Left ventricle myocardium inferior (tissue), 1 donor: ENCODE measurements around the gene COPS2. TPM values are rescaled to one million over a fixed set of nuclear protein-coding genes. Genes with fewer than 3 reads are reported as not detected.
A peak's percentile ranks its signal among the peaks of the same experiment; 100 is the strongest.

Experiments used
- DNase-seq: peaks from one replicate; pipeline ENCODE4 v3.0.0-alpha.2; 2020
- H3K27ac ChIP-seq: fragments of 200-600 bp; replicated peaks from 2 replicates; pipeline ENCODE4 v1.8.0; 2021
- H3K27me3 ChIP-seq: fragments of 200-600 bp; 2 replicates; pipeline ENCODE4 v1.8.0; 2021; ENCODE audit warnings: low read depth
- H3K36me3 ChIP-seq: fragments of 200-600 bp; 2 replicates; pipeline ENCODE4 v1.8.0; 2021
- H3K4me1 ChIP-seq: fragments of 200-600 bp; 2 replicates; pipeline ENCODE4 v1.8.0; 2021
- H3K4me3 ChIP-seq: fragments of 200-600 bp; 2 replicates; pipeline ENCODE4 v1.8.0; 2021; ENCODE audit warnings: mild to moderate bottlenecking, moderate library complexity
- H3K9me3 ChIP-seq: fragments of 200-600 bp; replicated peaks from 2 replicates; pipeline ENCODE4 v1.8.0; 2021
- intact Hi-C: fragments of 100-400 bp; cut with micrococcal nuclease; formaldehyde crosslinking; loops from one replicate; pipeline ENCODE4 v1.11.0; 2022
- total RNA-seq: library from RNA; stranded (reverse); fragmentation: NEBNext Ultra II Directional; extraction: Animal tissue kit (Norgen Biotek cat#: 25700); gene quantifications from one replicate; pipeline ENCODE4 v1.2.1, GENCODE V29; 2021
- TF ChIP-seq, protein P1 (sequence below): fragments of 200-600 bp; IDR thresholded peaks from 2 replicates; pipeline ENCODE4 v1.8.0; 2021; ENCODE audit warnings: antibody characterized with exemption, mild to moderate bottlenecking, borderline replicate concordance
- donor health status: DM: no; HTN: yes; CAD: no; lungs with severe emphysema.

Gene COPS2
- total RNA-seq, 1 donor from 2014 or later = 79.5 TPM

DNA sequence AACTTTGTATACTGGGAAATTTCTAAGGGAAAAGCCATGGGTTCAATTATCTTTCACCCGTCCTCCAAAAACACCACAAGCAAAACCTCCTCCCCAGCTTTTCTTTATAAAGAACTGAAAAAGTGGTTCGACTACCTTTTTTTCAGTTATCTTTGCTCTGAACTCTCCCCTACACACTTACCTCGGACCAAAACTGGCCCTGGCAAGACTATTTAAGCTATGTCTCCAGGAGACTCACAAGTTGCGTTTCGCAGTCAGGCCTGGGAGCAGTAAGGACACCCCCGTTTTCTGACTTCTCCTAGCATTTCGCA is 645 bp downstream of the COPS2 start:
- Histone ChIP-seq H3K27ac (peak overlapping the region; percentile 88), H3K4me1 (peaks cover 75% of the 10 kb centered on the region), H3K36me3 (no peaks in the 10 kb centered on the region), H3K27me3 (no peaks in the 10 kb centered on the region), H3K9me3 (no peaks in the 10 kb centered on the region), H3K4me3 (peak overlapping the region; percentile 90)
- TF ChIP-seq, protein P1, sequence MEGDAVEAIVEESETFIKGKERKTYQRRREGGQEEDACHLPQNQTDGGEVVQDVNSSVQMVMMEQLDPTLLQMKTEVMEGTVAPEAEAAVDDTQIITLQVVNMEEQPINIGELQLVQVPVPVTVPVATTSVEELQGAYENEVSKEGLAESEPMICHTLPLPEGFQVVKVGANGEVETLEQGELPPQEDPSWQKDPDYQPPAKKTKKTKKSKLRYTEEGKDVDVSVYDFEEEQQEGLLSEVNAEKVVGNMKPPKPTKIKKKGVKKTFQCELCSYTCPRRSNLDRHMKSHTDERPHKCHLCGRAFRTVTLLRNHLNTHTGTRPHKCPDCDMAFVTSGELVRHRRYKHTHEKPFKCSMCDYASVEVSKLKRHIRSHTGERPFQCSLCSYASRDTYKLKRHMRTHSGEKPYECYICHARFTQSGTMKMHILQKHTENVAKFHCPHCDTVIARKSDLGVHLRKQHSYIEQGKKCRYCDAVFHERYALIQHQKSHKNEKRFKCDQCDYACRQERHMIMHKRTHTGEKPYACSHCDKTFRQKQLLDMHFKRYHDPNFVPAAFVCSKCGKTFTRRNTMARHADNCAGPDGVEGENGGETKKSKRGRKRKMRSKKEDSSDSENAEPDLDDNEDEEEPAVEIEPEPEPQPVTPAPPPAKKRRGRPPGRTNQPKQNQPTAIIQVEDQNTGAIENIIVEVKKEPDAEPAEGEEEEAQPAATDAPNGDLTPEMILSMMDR = no peak
- intact Hi-C loops = no loop called here
- no peak for DNase-seq

DNA sequence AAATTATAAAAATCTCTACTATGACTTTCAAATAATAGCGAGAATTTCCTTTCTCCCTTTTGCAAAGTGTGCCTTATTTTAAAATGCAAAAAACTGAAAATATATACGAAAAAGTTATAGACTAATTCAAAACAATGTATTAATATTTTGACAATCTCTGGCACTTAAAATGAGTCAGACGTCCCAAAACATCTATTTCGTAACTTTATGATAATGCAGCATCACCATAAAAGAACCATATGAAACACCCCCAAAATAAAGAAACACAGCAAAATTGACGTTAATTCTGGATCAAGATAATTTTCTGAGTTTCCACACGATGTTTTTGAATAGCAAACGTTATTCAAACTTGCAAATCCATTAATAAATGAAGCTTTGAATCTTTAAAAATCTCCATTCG is 1.0 kb downstream of the COPS2 start:
- peak overlapping the region; percentile 88 for H3K27ac ChIP-seq
- intact Hi-C loops = no loop called here

DNA sequence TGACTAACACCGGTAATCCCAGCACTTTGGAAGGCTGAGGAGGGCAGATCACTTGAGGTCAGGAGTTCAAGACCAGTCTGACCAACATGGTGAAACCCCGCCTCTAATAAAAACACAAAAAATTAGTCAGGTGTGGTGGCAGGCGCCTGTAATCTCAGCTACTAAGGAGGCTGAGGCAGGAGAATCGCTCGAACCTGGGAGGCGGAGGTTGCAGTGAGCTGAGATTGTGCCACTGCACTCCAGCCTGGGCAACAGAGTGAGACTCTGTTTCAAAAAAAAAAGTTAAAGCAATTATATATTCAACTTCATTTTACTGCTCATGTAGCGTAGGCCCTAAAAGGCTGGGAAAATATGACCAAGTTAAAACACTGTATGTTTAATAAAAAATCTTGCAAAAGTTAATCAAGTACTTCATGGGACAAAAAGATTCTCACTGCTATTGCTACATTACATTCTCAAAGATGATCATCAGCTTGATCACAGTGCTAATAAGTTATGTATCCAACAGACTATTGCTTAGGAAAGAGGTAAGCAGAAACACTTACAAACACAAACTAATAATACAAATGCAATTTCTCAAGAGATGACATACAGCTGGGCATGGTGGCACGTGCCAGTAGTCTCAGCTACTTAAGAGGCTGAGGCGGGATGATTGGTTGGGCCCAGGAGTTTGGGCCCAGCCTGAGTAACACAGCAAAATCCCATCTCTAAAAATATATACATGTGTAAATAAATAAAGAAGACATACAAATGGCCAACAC is 2.7 kb downstream of the COPS2 start:
- TF ChIP-seq, protein P1 = no peak
- no peak overlapping the region for H3K27ac ChIP-seq
- H3K4me1 ChIP-seq = peaks cover 90% of the 10 kb centered on the region
- no peak overlapping the region for H3K4me3 ChIP-seq
- DNase-seq = no peak
- H3K36me3 ChIP-seq = no peaks in the 10 kb centered on the region
- intact Hi-C loops = no loop called here
- H3K9me3 ChIP-seq = no peaks in the 10 kb centered on the region
- H3K27me3 ChIP-seq = no peaks in the 10 kb centered on the region

More for the DNA sequence above, 1.0 kb downstream of the COPS2 start:
- no peaks in the 10 kb centered on the region for H3K27me3 ChIP-seq
- DNase-seq = no peak
- H3K36me3 ChIP-seq = no peaks in the 10 kb centered on the region
- H3K4me1 ChIP-seq = peaks cover 79% of the 10 kb centered on the region
- peak overlapping the region; percentile 90 for H3K4me3 ChIP-seq
- no peaks in the 10 kb centered on the region for H3K9me3 ChIP-seq
- TF ChIP-seq, protein P1 = no peak

DNA sequence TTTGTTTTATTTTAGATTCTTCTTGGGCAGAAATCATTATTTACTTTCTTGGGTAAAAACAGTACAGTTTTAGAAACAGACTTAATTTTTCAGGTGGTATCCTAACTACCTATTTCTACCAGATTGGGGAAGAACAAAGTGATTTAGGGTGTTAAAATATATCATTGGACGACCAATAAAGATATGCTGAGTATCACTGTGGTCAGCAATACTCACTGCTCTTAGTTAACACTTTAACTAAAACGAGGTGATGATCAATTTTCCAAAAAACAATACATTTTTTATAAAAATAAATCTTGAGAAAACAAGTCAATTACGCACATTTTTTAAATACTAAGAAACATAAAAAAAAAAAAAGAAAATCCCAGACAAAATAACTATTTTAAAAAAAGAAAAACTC is 3.6 kb downstream of the COPS2 start:
- no peaks in the 10 kb centered on the region for H3K36me3 ChIP-seq
- H3K4me1 ChIP-seq = peaks cover 91% of the 10 kb centered on the region
- intact Hi-C loops = no loop called here
- no peak for DNase-seq
- H3K27me3 ChIP-seq = no peaks in the 10 kb centered on the region
- H3K27ac ChIP-seq = no peak overlapping the region
- TF ChIP-seq, protein P1 = no peak
- no peak overlapping the region for H3K4me3 ChIP-seq
- H3K9me3 ChIP-seq = no peaks in the 10 kb centered on the region

DNA sequence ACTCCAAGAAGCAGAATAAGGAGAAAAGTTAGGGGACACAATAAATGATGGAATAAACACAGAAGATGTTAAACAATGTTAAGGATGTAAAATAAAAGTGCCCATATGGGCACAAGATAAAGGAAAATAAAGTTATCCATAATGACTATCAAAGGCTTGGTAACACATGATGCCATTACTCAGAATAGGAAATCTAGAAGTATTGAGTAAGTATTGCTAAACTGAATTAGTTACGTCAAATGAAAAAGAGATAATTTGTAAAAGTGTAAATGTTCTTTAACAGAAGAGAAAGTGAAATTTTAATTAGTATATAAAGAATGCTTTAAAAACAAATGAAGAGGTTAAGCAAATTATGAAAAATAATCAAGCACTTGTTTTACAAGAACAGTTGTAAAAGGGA is 6.7 kb downstream of the COPS2 start:
- H3K4me1 ChIP-seq = peaks cover 86% of the 10 kb centered on the region
- TF ChIP-seq, protein P1 = no peak
- DNase-seq = no peak
- H3K27me3 ChIP-seq = no peaks in the 10 kb centered on the region
- H3K4me3 ChIP-seq = no peak overlapping the region
- H3K9me3 ChIP-seq = no peaks in the 10 kb centered on the region
- H3K36me3 ChIP-seq = peaks cover 6% of the 10 kb centered on the region
- H3K27ac ChIP-seq = no peak overlapping the region
- intact Hi-C loops = loop anchor here (10.0 kb wide), 1 partner anchor 284 kb away; no protein-coding TSS in a partner anchor
